B cell (primary cell): ENCODE results near the gene ISM1. TPM values are rescaled to one million over a fixed set of nuclear protein-coding genes. Genes with fewer than 3 reads are reported as not detected.

Source experiments
- ATAC-seq: fragments of 200-7000 bp; cut with Tn5 transposase; one replicate; pipeline ENCODE4 v1.10.0; 2021; ENCODE audit warnings: low read depth, mild to moderate bottlenecking, moderate number of reproducible peaks, moderate library complexity
- CTCF ChIA-PET: fragments of 350-600 bp; sonication (Branson Sonifier 250); formaldehyde crosslinking; loops from one replicate; lab custom pipeline; 2021; ENCODE audit warnings: antibody characterized with exemption, inconsistent platforms; lab: Charles Lee
- POLR2A ChIA-PET: fragments of 350-600 bp; sonication (Branson Sonifier 250); formaldehyde crosslinking; loops from one replicate; lab custom pipeline; 2021; ENCODE audit warnings: antibody characterized with exemption; lab: Charles Lee
- DNase-seq: peaks from one replicate; pipeline ENCODE4 v3.0.0; 2013
- H2AFZ ChIP-seq: 2 replicates; pipeline ENCODE4 v1.6.1; 2012; ENCODE audit warnings: mild to moderate bottlenecking, low read depth, low read length; ENCODE audit not compliant: insufficient read depth, poor library complexity, severe bottlenecking
- H3K27ac ChIP-seq, 2 donors: 1 replicate in 1 of 2; 2 replicates in 1 of 2; pipeline ENCODE4 v1.5.1; 2012 to 2013; ENCODE audit warnings: low read length in 2 of 2, mild to moderate bottlenecking in 2 of 2, moderate library complexity in 1 of 2
- H3K27me3 ChIP-seq, 4 experiments: fragments of 200-600 bp in 1 of 4; sonication (generic) in 1 of 4; replicated peaks in 1 of 4; 1 replicate in 2 of 4; 2 replicates in 2 of 4; pipeline versions ENCODE4 v1.6.1 to v1.7.0; 2013 to 2016; ENCODE audit warnings: low read length in 3 of 4, mild to moderate bottlenecking in 2 of 4, mixed read lengths in 1 of 4, moderate library complexity in 1 of 4; ENCODE audit not compliant: insufficient read depth in 4 of 4, control insufficient read depth in 3 of 4; ENCODE audit errors: control extremely low read depth in 1 of 4
- H3K36me3 ChIP-seq, 2 experiments: replicated peaks in 1 of 2; 1 replicate in 1 of 2; 2 replicates in 1 of 2; pipeline versions ENCODE4 v1.6.1 to v1.7.1; 2013; ENCODE audit warnings: low read length in 1 of 2; ENCODE audit not compliant: insufficient read depth in 2 of 2, control insufficient read depth in 1 of 2; ENCODE audit errors: control extremely low read depth in 1 of 2, extremely low read depth in 1 of 2
- H3K4me1 ChIP-seq, 2 donors: fragments of 200-600 bp in 1 of 2; sonication (generic) in 1 of 2; 1 replicate in 1 of 2; 2 replicates in 1 of 2; pipeline versions ENCODE4 v1.5.1 to v1.6.1; 2013 to 2017; ENCODE audit warnings: low read length in 2 of 2; ENCODE audit not compliant: control insufficient read depth in 2 of 2, insufficient read depth in 2 of 2
- H3K4me2 ChIP-seq: replicated peaks from 2 replicates; pipeline ENCODE3; 2012; ENCODE audit warnings: mild to moderate bottlenecking, low read depth, low read length; ENCODE audit not compliant: poor library complexity, severe bottlenecking
- H3K4me3 ChIP-seq, 5 experiments: fragments of 200-600 bp in 1 of 5; sonication (generic) in 1 of 5; 1 replicate in 3 of 5; 2 replicates in 2 of 5; pipeline versions ENCODE4 v1.5.1 to v1.7.0; 2011 to 2016; ENCODE audit warnings: low read length in 4 of 5, mild to moderate bottlenecking in 4 of 5, low read depth in 2 of 5, control low read depth in 1 of 5, moderate library complexity in 1 of 5; ENCODE audit not compliant: insufficient read depth in 1 of 5; ENCODE audit errors: control extremely low read depth in 1 of 5, extremely low read depth in 1 of 5
- H3K79me2 ChIP-seq: fragments of 200-600 bp; sonication (generic); one replicate; pipeline ENCODE4 v1.6.0; 2016; ENCODE audit warnings: low read length; ENCODE audit not compliant: control insufficient read depth, insufficient read depth
- H3K9ac ChIP-seq: fragments of 200-600 bp; sonication (generic); 2 replicates; pipeline ENCODE4 v1.6.1; 2017; ENCODE audit warnings: mild to moderate bottlenecking, low read length, moderate library complexity
- H3K9me3 ChIP-seq, 3 donors: one replicate each; pipeline versions ENCODE4 v1.6.1 to v1.7.1; 2013; ENCODE audit warnings: low read length in 2 of 3; ENCODE audit not compliant: control insufficient read depth in 2 of 3, insufficient read depth in 1 of 3; ENCODE audit errors: control extremely low read depth in 1 of 3
- H4K20me1 ChIP-seq: 2 replicates; pipeline ENCODE4 v1.6.0; 2012; ENCODE audit warnings: mild to moderate bottlenecking, low read length; ENCODE audit not compliant: insufficient read depth, control insufficient read depth, poor library complexity, severe bottlenecking
- H3K27ac Mint-ChIP-seq: one replicate; pipeline ENCODE4 v1.8.0; 2021; ENCODE audit warnings: mixed read lengths
- H3K27me3 Mint-ChIP-seq: one replicate; pipeline ENCODE4 v1.8.0; 2021; ENCODE audit warnings: mixed read lengths
- H3K4me1 Mint-ChIP-seq: one replicate; pipeline ENCODE4 v1.8.0; 2021; ENCODE audit warnings: mixed read lengths
- H3K4me3 Mint-ChIP-seq: one replicate; pipeline ENCODE4 v1.8.0; 2021; ENCODE audit warnings: mixed read lengths
- H3K9me3 Mint-ChIP-seq: one replicate; pipeline ENCODE4 v1.8.0; 2022; ENCODE audit warnings: mixed read lengths; ENCODE audit not compliant: insufficient read depth
- CTCF ChIP-seq: fragments of 200-600 bp; IDR thresholded peaks from one replicate; pipeline ENCODE4 v1.8.0; 2022; ENCODE audit warnings: antibody characterized with exemption, mild to moderate bottlenecking
- EZH2 ChIP-seq: IDR thresholded peaks from 2 replicates; pipeline ENCODE4 v1.6.1; 2012; ENCODE audit warnings: borderline replicate concordance, low read depth, mild to moderate bottlenecking, moderate library complexity, low read length; ENCODE audit not compliant: insufficient read depth, poor library complexity, severe bottlenecking
- WGBS: methylation state at CpG from one replicate; pipeline ENCODE4 v1.1.5; 2013; ENCODE audit warnings: missing lambda C conversion rate; ENCODE audit not compliant: insufficient coverage; 5-methylcytosine and 5-hydroxymethylcytosine counted together
- intact Hi-C: fragments of 100-400 bp; cut with micrococcal nuclease; formaldehyde crosslinking; loops from one replicate; pipeline ENCODE4 v1.10.0; 2022
- polyA plus RNA-seq: library from polyadenylated mRNA; depleted of rRNA; stranded (reverse); fragments of >200 nt; gene quantifications from 2 replicates; pipeline ENCODE4 v1.2.3, GENCODE V29; 2012
- total RNA-seq, 2 donors: library from RNA; stranded (reverse); fragments of 120-200 nt in 1 of 2; gene quantifications; 1 replicate in 1 of 2; 2 replicates in 1 of 2; pipeline versions ENCODE4 v1.2.3 to v1.2.4, GENCODE V29; 2013 to 2022

ISM1 gene
- total and polyA plus RNA-seq, 2 donors (not counting 1 experiment from before 2014, with no cell fraction given) = not detected

- Mint-ChIP-seq H3K9me3 (no peaks in the 10 kb centered on the region), H3K27ac (no peak overlapping the region), H3K4me1 (no peaks in the 10 kb centered on the region), H3K27me3 (no peaks in the 10 kb centered on the region), H3K4me3 (no peak overlapping the region)
- TF ChIP-seq CTCF (no peak), EZH2 (no peak)
- ChIA-PET POLR2A (no interaction called here), CTCF (no interaction called here)
- Histone ChIP-seq H3K27ac (no peak overlapping the region), H3K27me3 (no peaks in the 10 kb centered on the region), H4K20me1 (no peaks in the 10 kb centered on the region), H3K4me2 (no peak overlapping the region), H3K9me3 (peaks cover 0 to 1% (median 0%) of the 10 kb centered on the region in 3 donors), H3K36me3 (no peaks in the 10 kb centered on the region), H3K9ac (no peak overlapping the region), H3K79me2 (no peaks in the 10 kb centered on the region), H3K4me3 (no peak overlapping the region), H2AFZ (no peak overlapping the region), H3K4me1 (no peaks in the 10 kb centered on the region)
- DNase-seq (no peak), ATAC-seq (no peak)
- 93% methylated on average over 6 of the region's 12 CpGs for WGBS
- intact Hi-C loops = no loop called here
Measured at GRCh38 chr20:13342469-13343242, 121.6 kb downstream of the ISM1 start.

- Histone ChIP-seq H3K4me1 (no peaks in the 10 kb centered on the region), H3K36me3 (no peaks in the 10 kb centered on the region), H3K9ac (no peak overlapping the region), H3K27ac (no peak overlapping the region), H4K20me1 (no peaks in the 10 kb centered on the region), H3K79me2 (no peaks in the 10 kb centered on the region), H3K4me3 (no peak overlapping the region), H3K9me3 (peaks cover 0 to 1% (median 0%) of the 10 kb centered on the region in 3 donors), H2AFZ (no peak overlapping the region), H3K27me3 (no peaks in the 10 kb centered on the region), H3K4me2 (no peak overlapping the region)
- POLR2A ChIA-PET = no interaction called here
- Mint-ChIP-seq H3K27ac (no peak overlapping the region), H3K9me3 (no peaks in the 10 kb centered on the region), H3K4me3 (no peak overlapping the region), H3K4me1 (no peaks in the 10 kb centered on the region), H3K27me3 (no peaks in the 10 kb centered on the region)
- CTCF ChIA-PET = no interaction called here
- intact Hi-C loops = no loop called here
- ATAC-seq = no peak
- TF ChIP-seq EZH2 (no peak), CTCF (no peak)
- 93% methylated on average over 9 of the region's 9 CpGs for WGBS
- no peak for DNase-seq
Measured at GRCh38 chr20:13344671-13345070, 123.6 kb downstream of the ISM1 start.
